SK-N-SH treated with all-trans-retinoic acid at 6 μM for 48 hours (cell line): ENCODE data around the gene CNTNAP2.
"Not testable (repeated sequence)": the region's sequence is repeated elsewhere in the genome, so short reads cannot be mapped to it uniquely, and the experiment has no call there.

Experiments
- ATAC-seq: fragments of 200-7000 bp; cut with Tn5 transposase; 3 replicates; pipeline ENCODE4 v1.9.1; 2020; ENCODE audit warnings: mild to moderate bottlenecking, moderate library complexity
- ARNTL ChIP-seq: fragments of 450-650 bp; formaldehyde crosslinking; IDR thresholded peaks from 2 replicates; pipeline ENCODE4 v1.5.0; 2020; ENCODE audit warnings: low read depth, mild to moderate bottlenecking, moderate library complexity, borderline replicate concordance
- BACH2 ChIP-seq: fragments of 250-450 bp; sonication (Bioruptor Pico); IDR thresholded peaks from 2 replicates; pipeline ENCODE4 v1.9.0; 2021; ENCODE audit warnings: mild to moderate bottlenecking, borderline replicate concordance
- CSDC2 ChIP-seq: fragments of 250-450 bp; sonication (Bioruptor Pico); IDR thresholded peaks from 2 replicates; pipeline ENCODE4 v1.5.0; 2020; ENCODE audit warnings: mild to moderate bottlenecking, moderate library complexity
- ESRRG ChIP-seq: fragments of 250-450 bp; sonication (Bioruptor Pico); IDR thresholded peaks from 2 replicates; pipeline ENCODE4 v1.6.1; 2021; ENCODE audit warnings: mild to moderate bottlenecking
- GLIS3 ChIP-seq: fragments of 250-450 bp; sonication (Bioruptor Pico); IDR thresholded peaks from 2 replicates; pipeline ENCODE4 v1.5.0; 2020; ENCODE audit warnings: mild to moderate bottlenecking, moderate library complexity
- ISL1 ChIP-seq: fragments of 250-450 bp; sonication (Bioruptor Pico); IDR thresholded peaks from 2 replicates; pipeline ENCODE4 v2.1.2; 2022; ENCODE audit warnings: mild to moderate bottlenecking, moderate library complexity
- OSR1 ChIP-seq: fragments of 250-450 bp; sonication (Bioruptor Pico); IDR thresholded peaks from 2 replicates; pipeline ENCODE4 v1.8.0; 2022; ENCODE audit warnings: moderate library complexity, mild to moderate bottlenecking, inconsistent platforms
- PPARA ChIP-seq: fragments of 250-450 bp; sonication (Bioruptor Pico); IDR thresholded peaks from 2 replicates; pipeline ENCODE4 v1.5.0; 2020; ENCODE audit warnings: mild to moderate bottlenecking, borderline replicate concordance
- RARB ChIP-seq: fragments of 250-450 bp; sonication (Bioruptor Pico); IDR thresholded peaks from 2 replicates; pipeline ENCODE4 v1.8.0; 2021; ENCODE audit warnings: mild to moderate bottlenecking, moderate library complexity
- TCF4 ChIP-seq: fragments of 250-450 bp; sonication (Bioruptor Pico); IDR thresholded peaks from 2 replicates; pipeline ENCODE4 v1.8.0; 2021; ENCODE audit warnings: mild to moderate bottlenecking, moderate library complexity, borderline replicate concordance
- TOX ChIP-seq: fragments of 250-450 bp; sonication (Bioruptor Pico); IDR thresholded peaks from 2 replicates; pipeline ENCODE4 v1.8.0; 2021; ENCODE audit warnings: mild to moderate bottlenecking, moderate library complexity, borderline replicate concordance
- ZC3H10 ChIP-seq: fragments of 250-450 bp; sonication (Bioruptor Pico); IDR thresholded peaks from 2 replicates; pipeline ENCODE4 v1.5.1; 2021; ENCODE audit warnings: mild to moderate bottlenecking, moderate library complexity
- ZFP30 ChIP-seq: fragments of 450-650 bp; formaldehyde crosslinking; IDR thresholded peaks from 2 replicates; pipeline ENCODE4 v1.5.0; 2022; ENCODE audit warnings: mild to moderate bottlenecking, moderate library complexity
- ZNF70 ChIP-seq: fragments of 450-650 bp; formaldehyde crosslinking; IDR thresholded peaks from 2 replicates; pipeline ENCODE4 v1.5.0; 2020; ENCODE audit warnings: mild to moderate bottlenecking, moderate library complexity
- ZNF8 ChIP-seq: fragments of 450-650 bp; formaldehyde crosslinking; IDR thresholded peaks from 2 replicates; pipeline ENCODE4 v1.5.0; 2020; ENCODE audit warnings: mild to moderate bottlenecking, moderate library complexity
- TF ChIP-seq, protein P1 (sequence below): fragments of 250-450 bp; sonication (Bioruptor Pico); IDR thresholded peaks from 2 replicates; pipeline ENCODE4 v1.5.1; 2020; ENCODE audit warnings: low read depth, mild to moderate bottlenecking, moderate library complexity
- TF ChIP-seq, protein P2 (sequence below): fragments of 250-450 bp; sonication (Bioruptor Pico); IDR thresholded peaks from 2 replicates; pipeline ENCODE4 v1.8.0; 2021; ENCODE audit warnings: low read depth, mild to moderate bottlenecking, moderate library complexity, borderline replicate concordance
- TF ChIP-seq, protein P3 (sequence below): fragments of 250-450 bp; sonication (Bioruptor Pico); IDR thresholded peaks from 2 replicates; pipeline ENCODE4 v1.5.1; 2021; ENCODE audit warnings: mild to moderate bottlenecking, moderate library complexity
- TF ChIP-seq, protein P4 (sequence below): fragments of 250-450 bp; sonication (Bioruptor Pico); IDR thresholded peaks from 2 replicates; pipeline ENCODE4 v1.8.0; 2020; ENCODE audit warnings: mild to moderate bottlenecking, moderate library complexity, borderline replicate concordance

CNTNAP2 gene

DNA sequence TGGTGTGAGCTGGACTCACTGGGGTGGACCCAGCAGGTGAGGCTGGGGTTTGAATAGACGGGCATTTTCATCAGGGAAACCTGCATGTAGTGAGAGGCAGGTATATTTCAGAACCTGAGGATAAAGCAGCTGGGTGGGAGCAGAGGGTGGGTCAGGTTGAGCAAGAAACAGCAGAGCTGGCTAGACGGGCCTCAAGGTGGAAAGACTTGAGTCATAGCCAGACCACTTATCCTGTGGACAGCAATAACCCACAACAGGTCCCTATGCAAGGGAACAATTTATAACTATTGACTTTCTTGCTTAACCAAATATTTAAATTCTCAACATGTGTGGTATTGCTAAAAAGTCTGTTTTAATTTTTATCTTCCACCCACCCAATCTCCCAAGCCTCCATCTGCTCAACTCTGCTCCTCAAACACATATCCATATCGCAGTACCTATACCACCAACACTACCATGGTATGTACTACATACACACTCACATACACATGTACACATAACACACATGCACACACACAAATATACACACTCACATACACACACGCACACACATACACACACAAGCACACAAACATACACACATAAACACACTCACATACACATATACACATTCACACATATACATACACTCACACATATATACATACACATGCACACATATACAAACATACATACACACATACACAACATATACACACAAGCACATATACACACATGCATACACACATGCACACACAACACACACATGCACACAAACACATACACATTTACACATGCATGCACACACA lies 2345.0 kb downstream of the CNTNAP2 start:
- TF ChIP-seq ESRRG (no peak), GLIS3 (CRISPR knock-in tag) (no peak), ZFP30 (CRISPR knock-in tag) (no peak), ZNF70 (CRISPR knock-in tag) (no peak), TOX (no peak), ISL1 (CRISPR knock-in tag) (no peak), ZC3H10 (CRISPR knock-in tag) (no peak)
- TF ChIP-seq, all 23 proteins: peak for 0
- ATAC-seq: no peak

DNA sequence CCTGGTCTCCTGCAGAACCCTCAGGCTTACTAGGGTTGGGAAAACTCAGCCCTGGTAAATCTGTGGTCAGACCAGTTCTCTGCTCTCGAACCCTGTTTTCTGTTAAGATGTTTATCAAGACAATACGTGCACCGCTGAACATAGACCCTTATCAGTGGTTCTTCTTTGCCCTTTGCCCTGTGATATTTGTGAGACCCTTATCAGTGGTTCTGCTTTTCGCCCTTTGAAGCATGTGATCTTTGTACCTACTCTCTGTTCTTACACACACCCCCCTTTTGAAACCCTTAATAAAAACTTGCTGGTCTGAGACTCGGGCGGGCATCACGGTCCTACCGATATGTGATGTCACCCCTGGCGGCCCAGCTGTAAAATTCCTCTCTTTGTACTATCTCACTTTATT lies 2346.2 kb downstream of the CNTNAP2 start:
- ATAC-seq: not testable (repeated sequence)

DNA sequence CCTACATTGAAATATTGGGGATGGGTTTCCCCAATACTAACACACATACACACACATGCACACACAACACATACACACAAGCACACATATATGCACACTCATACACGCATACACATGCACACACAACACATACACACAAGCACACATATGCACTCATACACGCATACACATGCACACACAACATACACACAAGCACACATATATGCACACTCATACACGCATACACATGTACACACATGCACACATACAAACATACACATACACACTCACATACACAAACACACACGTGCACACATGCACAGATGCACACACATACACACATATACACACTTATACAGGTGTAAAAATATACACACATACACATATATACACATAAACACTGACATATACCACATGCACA lies 2346.6 kb downstream of the CNTNAP2 start:
- no peak for ATAC-seq
- TF ChIP-seq TCF4 (CRISPR knock-in tag) (no peak), TOX (no peak), CSDC2 (CRISPR knock-in tag) (no peak), OSR1 (CRISPR knock-in tag) (no peak), PPARA (CRISPR knock-in tag) (no peak), ZFP30 (CRISPR knock-in tag) (no peak), RARB (no peak), BACH2 (CRISPR knock-in tag) (no peak), ZNF8 (CRISPR knock-in tag) (no peak), ARNTL (CRISPR knock-in tag) (no peak)
- TF ChIP-seq, protein P1, sequence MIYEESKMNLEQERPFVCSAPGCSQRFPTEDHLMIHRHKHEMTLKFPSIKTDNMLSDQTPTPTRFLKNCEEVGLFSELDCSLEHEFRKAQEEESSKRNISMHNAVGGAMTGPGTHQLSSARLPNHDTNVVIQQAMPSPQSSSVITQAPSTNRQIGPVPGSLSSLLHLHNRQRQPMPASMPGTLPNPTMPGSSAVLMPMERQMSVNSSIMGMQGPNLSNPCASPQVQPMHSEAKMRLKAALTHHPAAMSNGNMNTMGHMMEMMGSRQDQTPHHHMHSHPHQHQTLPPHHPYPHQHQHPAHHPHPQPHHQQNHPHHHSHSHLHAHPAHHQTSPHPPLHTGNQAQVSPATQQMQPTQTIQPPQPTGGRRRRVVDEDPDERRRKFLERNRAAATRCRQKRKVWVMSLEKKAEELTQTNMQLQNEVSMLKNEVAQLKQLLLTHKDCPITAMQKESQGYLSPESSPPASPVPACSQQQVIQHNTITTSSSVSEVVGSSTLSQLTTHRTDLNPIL (CRISPR knock-in tag): no peak
- TF ChIP-seq, protein P2, sequence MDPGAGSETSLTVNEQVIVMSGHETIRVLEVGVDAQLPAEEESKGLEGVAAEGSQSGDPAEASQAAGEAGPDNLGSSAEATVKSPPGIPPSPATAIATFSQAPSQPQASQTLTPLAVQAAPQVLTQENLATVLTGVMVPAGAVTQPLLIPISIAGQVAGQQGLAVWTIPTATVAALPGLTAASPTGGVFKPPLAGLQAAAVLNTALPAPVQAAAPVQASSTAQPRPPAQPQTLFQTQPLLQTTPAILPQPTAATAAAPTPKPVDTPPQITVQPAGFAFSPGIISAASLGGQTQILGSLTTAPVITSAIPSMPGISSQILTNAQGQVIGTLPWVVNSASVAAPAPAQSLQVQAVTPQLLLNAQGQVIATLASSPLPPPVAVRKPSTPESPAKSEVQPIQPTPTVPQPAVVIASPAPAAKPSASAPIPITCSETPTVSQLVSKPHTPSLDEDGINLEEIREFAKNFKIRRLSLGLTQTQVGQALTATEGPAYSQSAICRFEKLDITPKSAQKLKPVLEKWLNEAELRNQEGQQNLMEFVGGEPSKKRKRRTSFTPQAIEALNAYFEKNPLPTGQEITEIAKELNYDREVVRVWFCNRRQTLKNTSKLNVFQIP (CRISPR knock-in tag): no peak
- TF ChIP-seq, protein P3, sequence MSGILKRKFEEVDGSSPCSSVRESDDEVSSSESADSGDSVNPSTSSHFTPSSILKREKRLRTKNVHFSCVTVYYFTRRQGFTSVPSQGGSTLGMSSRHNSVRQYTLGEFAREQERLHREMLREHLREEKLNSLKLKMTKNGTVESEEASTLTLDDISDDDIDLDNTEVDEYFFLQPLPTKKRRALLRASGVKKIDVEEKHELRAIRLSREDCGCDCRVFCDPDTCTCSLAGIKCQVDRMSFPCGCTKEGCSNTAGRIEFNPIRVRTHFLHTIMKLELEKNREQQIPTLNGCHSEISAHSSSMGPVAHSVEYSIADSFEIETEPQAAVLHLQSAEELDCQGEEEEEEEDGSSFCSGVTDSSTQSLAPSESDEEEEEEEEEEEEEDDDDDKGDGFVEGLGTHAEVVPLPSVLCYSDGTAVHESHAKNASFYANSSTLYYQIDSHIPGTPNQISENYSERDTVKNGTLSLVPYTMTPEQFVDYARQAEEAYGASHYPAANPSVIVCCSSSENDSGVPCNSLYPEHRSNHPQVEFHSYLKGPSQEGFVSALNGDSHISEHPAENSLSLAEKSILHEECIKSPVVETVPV (CRISPR knock-in tag): no peak
- TF ChIP-seq, protein P4, sequence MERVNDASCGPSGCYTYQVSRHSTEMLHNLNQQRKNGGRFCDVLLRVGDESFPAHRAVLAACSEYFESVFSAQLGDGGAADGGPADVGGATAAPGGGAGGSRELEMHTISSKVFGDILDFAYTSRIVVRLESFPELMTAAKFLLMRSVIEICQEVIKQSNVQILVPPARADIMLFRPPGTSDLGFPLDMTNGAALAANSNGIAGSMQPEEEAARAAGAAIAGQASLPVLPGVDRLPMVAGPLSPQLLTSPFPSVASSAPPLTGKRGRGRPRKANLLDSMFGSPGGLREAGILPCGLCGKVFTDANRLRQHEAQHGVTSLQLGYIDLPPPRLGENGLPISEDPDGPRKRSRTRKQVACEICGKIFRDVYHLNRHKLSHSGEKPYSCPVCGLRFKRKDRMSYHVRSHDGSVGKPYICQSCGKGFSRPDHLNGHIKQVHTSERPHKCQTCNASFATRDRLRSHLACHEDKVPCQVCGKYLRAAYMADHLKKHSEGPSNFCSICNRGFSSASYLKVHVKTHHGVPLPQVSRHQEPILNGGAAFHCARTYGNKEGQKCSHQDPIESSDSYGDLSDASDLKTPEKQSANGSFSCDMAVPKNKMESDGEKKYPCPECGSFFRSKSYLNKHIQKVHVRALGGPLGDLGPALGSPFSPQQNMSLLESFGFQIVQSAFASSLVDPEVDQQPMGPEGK: no peak

DNA sequence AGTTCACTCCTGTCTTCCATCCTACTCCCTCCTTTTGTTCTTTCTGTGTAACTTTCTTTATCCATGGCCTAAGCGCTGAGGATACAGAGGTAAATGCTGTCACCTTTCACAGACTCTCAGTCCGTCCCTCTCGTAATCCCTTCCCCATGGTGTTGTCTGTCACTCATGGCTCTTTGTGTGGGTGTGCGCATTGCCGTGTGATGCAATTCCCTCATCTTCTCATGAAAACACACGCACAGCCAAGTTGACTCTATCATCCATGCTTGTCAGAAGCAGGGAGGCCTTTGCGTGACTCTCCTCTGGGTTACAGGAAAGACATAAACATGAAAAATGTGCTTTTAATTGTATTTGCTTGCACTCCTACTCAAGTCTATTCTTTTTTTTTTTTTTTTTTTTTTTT lies 2348.3 kb downstream of the CNTNAP2 start:
- no peak for ATAC-seq
- TF ChIP-seq, protein P2 (CRISPR knock-in tag): no peak
- no peak for TF ChIP-seq ZNF8 (CRISPR knock-in tag)
- no peak for TF ChIP-seq ZNF70 (CRISPR knock-in tag)
- no peak for TF ChIP-seq BACH2 (CRISPR knock-in tag)
- no peak for TF ChIP-seq PPARA (CRISPR knock-in tag)
- TF ChIP-seq CSDC2 (CRISPR knock-in tag): no peak
- TF ChIP-seq GLIS3 (CRISPR knock-in tag): no peak

DNA sequence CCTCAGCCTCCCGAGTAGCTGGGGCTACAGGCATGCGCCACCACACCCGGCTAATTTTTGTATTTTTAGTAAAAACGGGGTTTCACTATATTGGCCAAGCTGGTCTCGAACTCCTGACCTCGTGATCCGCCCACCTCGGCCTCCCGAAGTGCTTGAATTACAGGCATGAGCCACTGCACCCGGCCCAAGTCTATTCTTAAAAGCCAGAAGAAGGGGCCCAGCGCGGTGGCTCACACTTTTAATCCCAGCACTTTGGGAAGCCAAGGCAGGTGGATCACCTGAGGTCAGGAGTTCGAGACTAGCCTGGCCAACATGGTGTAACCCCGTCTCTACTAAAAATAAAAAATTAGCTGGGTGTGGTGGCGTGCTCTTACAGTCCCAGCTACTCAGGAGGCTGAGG lies 2348.8 kb downstream of the CNTNAP2 start:
- ATAC-seq: not testable (repeated sequence)
